Smooth muscle cell (in vitro differentiated cells): ENCODE data around the gene AK4. TPM values are rescaled to one million over a fixed set of nuclear protein-coding genes. Genes with fewer than 3 reads are reported as not detected.
A peak's percentile ranks its signal among the peaks of the same experiment; 100 is the strongest.

Experiments
- DNase-seq: peaks from one replicate; lab custom pipeline; 2025; ENCODE audit not compliant: unreplicated experiment; lab: John Stamatoyannopoulos, UW
- H2AFZ ChIP-seq: fragments of 200-600 bp; sonication (generic); 2 replicates; pipeline ENCODE4 v1.6.0; 2016; ENCODE audit warnings: antibody characterized with exemption, low read depth, mild to moderate bottlenecking
- H3F3A ChIP-seq: fragments of 200-600 bp; sonication (generic); 2 replicates; pipeline ENCODE4 v1.6.0; 2017; ENCODE audit warnings: antibody characterized with exemption, low read depth
- H3K27ac ChIP-seq: fragments of 200-600 bp; sonication (generic); 2 replicates; pipeline ENCODE4 v1.5.1; 2016; ENCODE audit warnings: low read depth, mild to moderate bottlenecking
- H3K27me3 ChIP-seq: fragments of 200-600 bp; sonication (generic); 2 replicates; pipeline ENCODE4 v1.6.1; 2016; ENCODE audit warnings: low read depth, mild to moderate bottlenecking
- H3K36me3 ChIP-seq: fragments of 200-600 bp; sonication (generic); 2 replicates; pipeline ENCODE4 v1.5.1; 2016; ENCODE audit warnings: low read depth
- H3K4me1 ChIP-seq: fragments of 200-600 bp; sonication (generic); 2 replicates; pipeline ENCODE4 v1.5.1; 2016; ENCODE audit warnings: low read depth
- H3K4me2 ChIP-seq: fragments of 200-600 bp; sonication (generic); 2 replicates; pipeline ENCODE4 v1.6.0; 2016; ENCODE audit warnings: mild to moderate bottlenecking
- H3K4me3 ChIP-seq: fragments of 200-600 bp; sonication (generic); 2 replicates; pipeline ENCODE4 v1.5.1; 2016; ENCODE audit warnings: mild to moderate bottlenecking
- H3K79me2 ChIP-seq: fragments of 200-600 bp; sonication (generic); 2 replicates; pipeline ENCODE4 v1.6.0; 2016; ENCODE audit warnings: low read depth, mild to moderate bottlenecking
- H3K9ac ChIP-seq: fragments of 200-600 bp; sonication (generic); 2 replicates; pipeline ENCODE4 v1.6.0; 2016; ENCODE audit warnings: low read depth
- H3K9me3 ChIP-seq: fragments of 200-600 bp; sonication (generic); replicated peaks from 2 replicates; pipeline ENCODE4 v1.5.1; 2016; ENCODE audit warnings: low read depth
- H4K20me1 ChIP-seq: fragments of 200-600 bp; sonication (generic); 2 replicates; pipeline ENCODE4 v1.6.0; 2016; ENCODE audit warnings: low read depth
- WGBS: methylation state at CpG from one replicate; pipeline ENCODE4 v1.1.7; 2016; ENCODE audit warnings: low lambda C conversion rate; 5-methylcytosine and 5-hydroxymethylcytosine counted together
- polyA plus RNA-seq: library from polyadenylated mRNA; unstranded; fragments of >200 nt; fragmentation: Nextera tagmentation; extraction: Ambion mirVana; gene quantifications from 2 replicates; pipeline ENCODE4 v1.2.1, GENCODE V29; 2016
- total RNA-seq: library from RNA; depleted of rRNA; stranded (reverse); fragments of >200 nt; gene quantifications from 2 replicates; pipeline ENCODE4 v1.2.3, GENCODE V29; 2014
- TF ChIP-seq, protein P1 (sequence below): fragments of 200-600 bp; sonication (generic); IDR thresholded peaks from 2 replicates; pipeline ENCODE4 v1.5.1; 2017; ENCODE audit warnings: borderline replicate concordance, mild to moderate bottlenecking, antibody characterized with exemption; ENCODE audit not compliant: insufficient read depth, poor library complexity, severe bottlenecking

The AK4 gene
- total and polyA plus RNA-seq, 2 experiments from 2014 or later = 52.9 to 61.4 TPM

DNA sequence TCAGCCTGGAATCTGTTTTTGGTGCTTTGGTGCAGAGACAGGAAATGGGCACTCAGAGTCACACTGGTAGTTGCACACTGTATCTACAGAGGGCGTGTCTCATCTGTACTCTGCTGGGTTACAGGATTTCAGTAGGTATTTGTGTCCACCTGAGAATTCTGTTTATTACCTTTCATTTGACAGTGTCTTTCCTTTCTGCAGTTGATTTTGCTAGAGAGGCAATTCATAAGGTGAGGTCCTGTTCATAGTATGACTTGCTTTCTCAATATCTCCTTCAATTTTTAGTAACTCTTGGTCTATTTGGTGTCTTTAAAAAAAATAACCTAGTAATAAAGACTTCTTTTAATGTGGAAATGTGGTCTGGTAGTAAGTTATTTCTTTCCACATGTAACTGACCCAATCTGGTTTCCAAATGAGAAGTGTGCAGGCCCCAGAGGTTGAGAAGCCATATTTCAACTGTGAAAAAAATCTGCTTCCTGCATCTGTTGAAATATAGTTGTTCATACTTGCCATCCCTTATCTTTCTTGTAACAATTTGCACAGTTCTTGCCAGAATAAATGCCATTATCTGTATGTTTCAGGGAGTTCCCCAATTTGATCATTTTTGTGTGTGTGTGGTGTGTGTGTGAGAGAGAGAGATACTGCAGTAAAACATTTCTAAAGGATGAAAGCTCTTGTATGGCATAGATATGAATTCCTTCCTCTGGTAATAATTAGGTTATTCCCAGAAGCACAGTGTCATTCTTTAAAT is 82.9 kb downstream of the AK4 start:
- TF ChIP-seq, protein P1, sequence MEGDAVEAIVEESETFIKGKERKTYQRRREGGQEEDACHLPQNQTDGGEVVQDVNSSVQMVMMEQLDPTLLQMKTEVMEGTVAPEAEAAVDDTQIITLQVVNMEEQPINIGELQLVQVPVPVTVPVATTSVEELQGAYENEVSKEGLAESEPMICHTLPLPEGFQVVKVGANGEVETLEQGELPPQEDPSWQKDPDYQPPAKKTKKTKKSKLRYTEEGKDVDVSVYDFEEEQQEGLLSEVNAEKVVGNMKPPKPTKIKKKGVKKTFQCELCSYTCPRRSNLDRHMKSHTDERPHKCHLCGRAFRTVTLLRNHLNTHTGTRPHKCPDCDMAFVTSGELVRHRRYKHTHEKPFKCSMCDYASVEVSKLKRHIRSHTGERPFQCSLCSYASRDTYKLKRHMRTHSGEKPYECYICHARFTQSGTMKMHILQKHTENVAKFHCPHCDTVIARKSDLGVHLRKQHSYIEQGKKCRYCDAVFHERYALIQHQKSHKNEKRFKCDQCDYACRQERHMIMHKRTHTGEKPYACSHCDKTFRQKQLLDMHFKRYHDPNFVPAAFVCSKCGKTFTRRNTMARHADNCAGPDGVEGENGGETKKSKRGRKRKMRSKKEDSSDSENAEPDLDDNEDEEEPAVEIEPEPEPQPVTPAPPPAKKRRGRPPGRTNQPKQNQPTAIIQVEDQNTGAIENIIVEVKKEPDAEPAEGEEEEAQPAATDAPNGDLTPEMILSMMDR = no peak
- WGBS = 96% methylated on average over 1 of the region's 1 CpG
- peaks cover 3% of the 10 kb centered on the region for H4K20me1 ChIP-seq

GRCh38 chr1:65231718-65232330 is 83.8 kb downstream of the AK4 start:
- TF ChIP-seq, protein P1 = no peak
- WGBS = 44% methylated on average over 4 of the region's 4 CpGs
- no peaks in the 10 kb centered on the region for H3K27me3 ChIP-seq
- H3K4me3 ChIP-seq = no peak overlapping the region
- H2AFZ ChIP-seq = no peak overlapping the region
- no peaks in the 10 kb centered on the region for H3K79me2 ChIP-seq
- DNase-seq = no peak
- no peaks in the 10 kb centered on the region for H3K36me3 ChIP-seq
- H3F3A ChIP-seq = peaks cover 14% of the 10 kb centered on the region
- peak overlapping the region; percentile 48 for H3K4me2 ChIP-seq
- peaks cover 10% of the 10 kb centered on the region for H3K4me1 ChIP-seq
- no peak overlapping the region for H3K9ac ChIP-seq
- peaks cover 3% of the 10 kb centered on the region for H4K20me1 ChIP-seq
- no peaks in the 10 kb centered on the region for H3K9me3 ChIP-seq
- H3K27ac ChIP-seq = peak overlapping the region; percentile 57

More for the DNA sequence above, 82.9 kb downstream of the AK4 start:
- Histone ChIP-seq H3K27ac (peak overlapping the region; percentile 57), H3K9ac (no peak overlapping the region), H3K36me3 (no peaks in the 10 kb centered on the region), H3K4me3 (no peak overlapping the region), H3K9me3 (no peaks in the 10 kb centered on the region), H3K4me1 (peaks cover 10% of the 10 kb centered on the region), H3K27me3 (no peaks in the 10 kb centered on the region), H3K4me2 (peak overlapping the region; percentile 48), H3F3A (peaks cover 14% of the 10 kb centered on the region), H2AFZ (no peak overlapping the region), H3K79me2 (no peaks in the 10 kb centered on the region)
- no peak for DNase-seq

DNA sequence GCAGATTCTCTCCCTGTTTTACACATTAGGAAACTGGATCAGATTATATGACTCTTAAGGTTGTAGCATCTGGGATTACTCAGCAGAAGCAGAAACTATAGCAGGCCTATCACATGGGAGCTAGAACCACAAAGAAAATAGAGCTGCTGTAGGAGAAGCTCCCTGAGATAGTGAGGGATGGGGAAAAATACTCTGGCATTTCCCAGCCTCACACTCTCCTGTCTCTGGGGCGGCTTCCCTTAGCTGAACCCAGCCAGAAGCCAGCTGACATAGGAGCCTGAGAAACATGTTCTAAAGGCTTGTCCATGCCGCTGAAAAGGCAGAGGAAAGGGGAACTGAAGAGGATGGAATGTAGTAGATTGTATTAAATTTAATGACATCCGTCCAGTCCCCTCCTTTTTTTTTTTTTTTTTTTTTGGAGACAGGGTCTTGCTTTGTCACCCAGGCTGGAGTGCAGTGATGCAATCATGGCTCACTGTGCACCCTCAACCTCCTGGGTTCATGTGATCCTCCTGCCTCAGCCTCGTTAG is 84.5 kb downstream of the AK4 start:
- WGBS = 60% methylated on average over 4 of the region's 4 CpGs
- DNase-seq = no peak
- Histone ChIP-seq H3K4me3 (no peak overlapping the region), H3K27ac (peak overlapping the region; percentile 57), H3K36me3 (no peaks in the 10 kb centered on the region), H3K4me1 (peaks cover 10% of the 10 kb centered on the region), H3K27me3 (no peaks in the 10 kb centered on the region), H3K79me2 (no peaks in the 10 kb centered on the region), H3K4me2 (peak overlapping the region; percentile 48), H3K9ac (no peak overlapping the region), H3F3A (peaks cover 14% of the 10 kb centered on the region), H3K9me3 (no peaks in the 10 kb centered on the region), H4K20me1 (peaks cover 3% of the 10 kb centered on the region), H2AFZ (no peak overlapping the region)
- TF ChIP-seq, protein P1 = no peak
